Activated CD4-positive, CD25-positive, alpha-beta regulatory T cell treated with anti-CD3 and anti-CD28 coated beads, Interleukin-2, amount 50 U/mL, for 16 hours (primary cell): ENCODE results near the gene TBCD.
"Not testable (repeated sequence)": the region's sequence is repeated elsewhere in the genome, so short reads cannot be mapped to it uniquely, and the experiment has no call there.

Experiments
- DNase-seq: peaks from one replicate; pipeline ENCODE4 v3.0.0-alpha.2; 2020; ENCODE audit warnings: low read depth, low spot score

The TBCD gene

GRCh38 chr17:82767041-82767754, 15.3 kb downstream of the TBCD start:
- DNase-seq = no peak

- DNase-seq = no peak
Measured at GRCh38 chr17:82769041-82769440, 17.2 kb downstream of the TBCD start.

- no peak for DNase-seq
Measured at GRCh38 chr17:82772026-82772425, 20.2 kb downstream of the TBCD start.

- not testable (repeated sequence) for DNase-seq
Measured at GRCh38 chr17:82774456-82774855, 22.6 kb downstream of the TBCD start.

GRCh38 chr17:82775001-82775823, 23.3 kb downstream of the TBCD start:
- DNase-seq = no peak

GRCh38 chr17:82776454-82776853, 24.6 kb downstream of the TBCD start:
- no peak for DNase-seq

GRCh38 chr17:82777778-82778375, 26.0 kb downstream of the TBCD start:
- DNase-seq = not testable (repeated sequence)

GRCh38 chr17:82779541-82779940, 27.7 kb downstream of the TBCD start:
- no peak for DNase-seq

GRCh38 chr17:82780195-82780594, 28.3 kb downstream of the TBCD start:
- DNase-seq = no peak

GRCh38 chr17:82780971-82781893, 29.4 kb downstream of the TBCD start:
- DNase-seq = no peak

GRCh38 chr17:82781894-82782274, 30.0 kb downstream of the TBCD start:
- DNase-seq = peak; percentile 69

- DNase-seq = no peak
Measured at GRCh38 chr17:82782657-82783207, 30.9 kb downstream of the TBCD start.

- DNase-seq = no peak
Measured at GRCh38 chr17:82783498-82783897, 31.6 kb downstream of the TBCD start.

GRCh38 chr17:82785581-82785980, 33.7 kb downstream of the TBCD start:
- DNase-seq = not testable (repeated sequence)

- no peak for DNase-seq
Measured at GRCh38 chr17:82786427-82786826, 34.6 kb downstream of the TBCD start.

- DNase-seq = no peak
Measured at GRCh38 chr17:82787081-82787848, 35.4 kb downstream of the TBCD start.

- DNase-seq = no peak
Measured at GRCh38 chr17:82788206-82789001, 36.5 kb downstream of the TBCD start.

- DNase-seq = no peak
Measured at GRCh38 chr17:82789051-82789592, 37.3 kb downstream of the TBCD start.

GRCh38 chr17:82789806-82790205, 37.9 kb downstream of the TBCD start:
- no peak for DNase-seq
